ENCODE data around the gene ZNF358. TPM values are rescaled to one million over a fixed set of nuclear protein-coding genes. Genes with fewer than 3 reads are reported as not detected.

ZNF358 gene
- total RNA-seq, 1 donor from 2014 or later: 41.1 TPM

- no peak overlapping the region for H3K9ac ChIP-seq (ENCODE audit: low read length)
- peaks cover 15% of the 10 kb centered on the region for H3K79me2 ChIP-seq (ENCODE audit: insufficient read depth, low read length)
- no peak for FAIRE-seq
- Mint-ChIP-seq H3K4me3 (ENCODE audit: unreplicated experiment) (peak overlapping the region; percentile 45), H3K27ac (ENCODE audit: unreplicated experiment) (no peak overlapping the region), H3K4me1 (ENCODE audit: low read depth, unreplicated experiment) (peaks cover 7% of the 10 kb centered on the region), H3K27me3 (ENCODE audit: low read depth, unreplicated experiment) (no peaks in the 10 kb centered on the region), H3K36me3 (ENCODE audit: low read depth, unreplicated experiment) (no peaks in the 10 kb centered on the region), H3K9me3 (ENCODE audit: unreplicated experiment) (no peaks in the 10 kb centered on the region)
- H3K36me3 ChIP-seq (ENCODE audit: insufficient read depth, low read length): peaks cover 4% of the 10 kb centered on the region
- H3K4me3 ChIP-seq (ENCODE audit: insufficient read depth, low read depth, low read length): no peak overlapping the region
- H3K4me2 ChIP-seq (ENCODE audit: low read length): no peak overlapping the region
- no peak overlapping the region for H3K27ac ChIP-seq (ENCODE audit: low read depth, low read length)
- H3K27me3 ChIP-seq (ENCODE audit: insufficient read depth, low read length): no peaks in the 10 kb centered on the region
- peaks cover 5% of the 10 kb centered on the region for H3K4me1 ChIP-seq (ENCODE audit: insufficient read depth, low read length)
- no peak for DNase-seq (ENCODE audit: low read depth)
- TF ChIP-seq EZH2 (IDR thresholded peaks at IDR 0.05; ENCODE audit: insufficient read depth, low read length): no peak
- no peak for TF ChIP-seq CTCF (IDR thresholded peaks at IDR 0.05; ENCODE audit: insufficient read depth, low read depth, low read length)
- no peak overlapping the region for H2AFZ ChIP-seq (ENCODE audit: low read depth, low read length)
- peaks cover 5% of the 10 kb centered on the region for H4K20me1 ChIP-seq (ENCODE audit: insufficient read depth, low read length)
- no peaks in the 10 kb centered on the region for H3K9me3 ChIP-seq (ENCODE audit: insufficient read depth, low read depth, low read length)
These were observed 12.3 kb downstream of the ZNF358 start for GRCh38 chr19:7528192-7528519.

GRCh38 chr19:7528522-7529245, 12.8 kb downstream of the ZNF358 start:
- H3K9me3 Mint-ChIP-seq (ENCODE audit: unreplicated experiment): no peaks in the 10 kb centered on the region
- no peak overlapping the region for H3K4me3 Mint-ChIP-seq (ENCODE audit: unreplicated experiment)
- Histone ChIP-seq H3K9me3 (ENCODE audit: insufficient read depth, low read depth, low read length) (no peaks in the 10 kb centered on the region), H3K27ac (ENCODE audit: low read depth, low read length) (no peak overlapping the region), H3K27me3 (ENCODE audit: insufficient read depth, low read length) (no peaks in the 10 kb centered on the region), H3K9ac (ENCODE audit: low read length) (no peak overlapping the region), H3K4me2 (ENCODE audit: low read length) (no peak overlapping the region), H4K20me1 (ENCODE audit: insufficient read depth, low read length) (peaks cover under 1% of the 10 kb centered on the region), H2AFZ (ENCODE audit: low read depth, low read length) (no peak overlapping the region), H3K4me1 (ENCODE audit: insufficient read depth, low read length) (no peaks in the 10 kb centered on the region), H3K36me3 (ENCODE audit: insufficient read depth, low read length) (peaks cover 4% of the 10 kb centered on the region), H3K4me3 (ENCODE audit: insufficient read depth, low read depth, low read length) (no peak overlapping the region), H3K79me2 (ENCODE audit: insufficient read depth, low read length) (peaks cover 10% of the 10 kb centered on the region)
- H3K27ac Mint-ChIP-seq (ENCODE audit: unreplicated experiment): no peak overlapping the region
- no peak for DNase-seq (ENCODE audit: low read depth)
- no peaks in the 10 kb centered on the region for H3K27me3 Mint-ChIP-seq (ENCODE audit: low read depth, unreplicated experiment)
- no peak for TF ChIP-seq CTCF (IDR thresholded peaks at IDR 0.05; ENCODE audit: insufficient read depth, low read depth, low read length)
- TF ChIP-seq EZH2 (IDR thresholded peaks at IDR 0.05; ENCODE audit: insufficient read depth, low read length): no peak
- H3K36me3 Mint-ChIP-seq (ENCODE audit: low read depth, unreplicated experiment): no peaks in the 10 kb centered on the region
- H3K4me1 Mint-ChIP-seq (ENCODE audit: low read depth, unreplicated experiment): peaks cover 4% of the 10 kb centered on the region
- no peak for FAIRE-seq

GRCh38 chr19:7529246-7529600, 13.3 kb downstream of the ZNF358 start:
- H3K4me1 Mint-ChIP-seq (ENCODE audit: low read depth, unreplicated experiment): peaks cover 4% of the 10 kb centered on the region
- H2AFZ ChIP-seq (ENCODE audit: low read depth, low read length): no peak overlapping the region
- DNase-seq (ENCODE audit: low read depth) (no peak), FAIRE-seq (no peak)
- no peak overlapping the region for H3K27ac ChIP-seq (ENCODE audit: low read depth, low read length)
- H3K27me3 Mint-ChIP-seq (ENCODE audit: low read depth, unreplicated experiment): no peaks in the 10 kb centered on the region
- H4K20me1 ChIP-seq (ENCODE audit: insufficient read depth, low read length): no peaks in the 10 kb centered on the region
- TF ChIP-seq EZH2 (IDR thresholded peaks at IDR 0.05; ENCODE audit: insufficient read depth, low read length): no peak
- TF ChIP-seq CTCF (IDR thresholded peaks at IDR 0.05; ENCODE audit: insufficient read depth, low read depth, low read length): no peak
- H3K27ac Mint-ChIP-seq (ENCODE audit: unreplicated experiment): no peak overlapping the region
- no peaks in the 10 kb centered on the region for H3K27me3 ChIP-seq (ENCODE audit: insufficient read depth, low read length)
- peaks cover 4% of the 10 kb centered on the region for H3K36me3 ChIP-seq (ENCODE audit: insufficient read depth, low read length)
- no peak overlapping the region for H3K4me3 Mint-ChIP-seq (ENCODE audit: unreplicated experiment)
- H3K79me2 ChIP-seq (ENCODE audit: insufficient read depth, low read length): peaks cover 4% of the 10 kb centered on the region
- H3K9me3 Mint-ChIP-seq (ENCODE audit: unreplicated experiment): no peaks in the 10 kb centered on the region
- no peaks in the 10 kb centered on the region for H3K36me3 Mint-ChIP-seq (ENCODE audit: low read depth, unreplicated experiment)
- H3K4me2 ChIP-seq (ENCODE audit: low read length): no peak overlapping the region
- H3K4me3 ChIP-seq (ENCODE audit: insufficient read depth, low read depth, low read length): no peak overlapping the region
- no peak overlapping the region for H3K9ac ChIP-seq (ENCODE audit: low read length)
- no peaks in the 10 kb centered on the region for H3K9me3 ChIP-seq (ENCODE audit: insufficient read depth, low read depth, low read length)
- no peaks in the 10 kb centered on the region for H3K4me1 ChIP-seq (ENCODE audit: insufficient read depth, low read length)
